HepG2 (cell line): ENCODE data around the gene ABHD15. TPM values are rescaled to one million over a fixed set of nuclear protein-coding genes. Genes with fewer than 3 reads are reported as not detected.
A peak's percentile ranks its signal among the peaks of the same experiment; 100 is the strongest.

Experiments used
- CTCF ChIP-seq: sonication (generic); formaldehyde crosslinking; IDR thresholded peaks from 2 replicates; pipeline ENCODE4 v1.5.0; 2020; ENCODE audit warnings: mild to moderate bottlenecking, missing genetic modification reagents, moderate library complexity
- EED ChIP-seq: sonication (generic); formaldehyde crosslinking; IDR thresholded peaks from 2 replicates; pipeline ENCODE4 v1.5.0; 2020; ENCODE audit warnings: mild to moderate bottlenecking, missing genetic modification reagents
- MXI1 ChIP-seq: IDR thresholded peaks from 3 replicates; pipeline ENCODE4 v1.6.1; 2012; ENCODE audit warnings: low read depth, low read length, inconsistent platforms, borderline replicate concordance
- ZNF205 ChIP-seq: IDR thresholded peaks from 2 replicates; pipeline ENCODE4 v1.6.1; 2018; ENCODE audit warnings: missing biosample characterization, missing genetic modification reagents
- ZNF557 ChIP-seq: sonication (generic); formaldehyde crosslinking; IDR thresholded peaks from 2 replicates; pipeline ENCODE4 v1.4.0; 2020; ENCODE audit warnings: missing genetic modification reagents
- ZNF761 ChIP-seq: sonication (generic); formaldehyde crosslinking; conservative IDR thresholded peaks from 2 replicates; pipeline ENCODE4 v1.4.0; 2020; ENCODE audit warnings: mild to moderate bottlenecking, missing genetic modification reagents
- polyA plus RNA-seq, 8 experiments: library from polyadenylated mRNA; depleted of rRNA in 3 of 8; stranded (reverse) in 7 of 8; unstranded in 1 of 8; fragments of >200 nt; fragmentation: Illumina TruSeq in 4 of 8; extraction: Trizol in 4 of 8; gene quantifications; 2 replicates each; pipeline versions ENCODE4 v1.2.1 to v1.2.3, GENCODE V29; 2011 to 2016; ENCODE audit warnings: low read depth in 4 of 8, missing spikeins in 1 of 8, mixed read lengths in 1 of 8; ENCODE audit not compliant: insufficient read depth in 1 of 8
- total RNA-seq, 5 experiments: library from RNA; depleted of rRNA; stranded (reverse); fragments of >200 nt; fragmentation: Illumina TruSeq; extraction: Trizol; gene quantifications; 2 replicates each; pipeline ENCODE4 v1.2.3, GENCODE V29; 2016; ENCODE audit warnings: low read depth in 1 of 5
- TF ChIP-seq, protein P1 (sequence below): sonication (generic); formaldehyde crosslinking; IDR thresholded peaks from 2 replicates; pipeline ENCODE4 v1.4.0; 2020; ENCODE audit warnings: missing genetic modification reagents, mild to moderate bottlenecking, borderline replicate concordance
- TF ChIP-seq, protein P2 (sequence below): sonication (generic); formaldehyde crosslinking; IDR thresholded peaks from 2 replicates; pipeline ENCODE4; 2020; ENCODE audit warnings: missing genetic modification reagents, mild to moderate bottlenecking, borderline replicate concordance

ABHD15 gene
- total and polyA plus RNA-seq, 2 of the 13 experiments (the other 11 are each of a cell fraction or from before 2014, with no cell fraction given) = 2.4 to 7.7 TPM

DNA sequence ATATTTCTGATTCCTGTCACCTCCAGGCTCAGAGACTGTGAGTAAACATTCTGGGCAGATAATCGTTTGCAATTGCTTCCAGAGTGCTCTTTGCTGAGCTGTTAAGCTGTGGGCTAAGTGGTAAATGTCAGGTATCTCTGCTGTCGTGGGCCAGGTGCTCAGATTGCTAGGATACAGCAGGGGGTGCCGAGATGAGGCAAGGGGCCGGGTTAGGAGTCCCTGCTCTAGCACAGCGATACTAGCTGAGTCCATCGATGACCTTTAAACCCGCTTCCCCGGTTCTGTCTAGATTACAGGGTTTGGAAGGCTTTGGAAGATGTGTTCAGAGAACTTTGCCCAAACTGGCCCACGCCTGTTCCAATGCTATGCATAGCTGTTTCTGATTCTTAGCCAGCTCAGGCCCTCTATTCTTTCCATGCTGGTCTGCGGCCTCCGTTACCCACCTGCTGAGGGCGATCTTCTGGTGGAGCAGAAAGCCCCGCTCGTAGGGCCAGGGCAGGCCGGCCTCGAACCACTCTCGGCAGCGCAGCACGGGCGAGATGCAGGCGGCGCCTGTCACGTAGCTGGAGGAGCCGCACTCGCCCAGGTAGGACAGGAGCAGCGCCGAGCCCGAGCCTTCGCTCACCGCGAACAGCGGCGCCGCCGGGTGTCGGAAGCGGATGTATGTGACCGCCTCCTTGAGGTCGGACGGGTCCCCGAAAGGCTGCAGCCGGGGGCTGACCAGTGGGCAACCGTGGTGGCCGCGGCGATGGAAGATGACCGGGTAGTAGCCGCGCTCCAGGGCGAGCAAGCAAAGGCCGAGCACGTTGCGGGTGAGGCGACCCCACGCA is 979 bp downstream of the ABHD15 start (continued):
- TF ChIP-seq, protein P1, sequence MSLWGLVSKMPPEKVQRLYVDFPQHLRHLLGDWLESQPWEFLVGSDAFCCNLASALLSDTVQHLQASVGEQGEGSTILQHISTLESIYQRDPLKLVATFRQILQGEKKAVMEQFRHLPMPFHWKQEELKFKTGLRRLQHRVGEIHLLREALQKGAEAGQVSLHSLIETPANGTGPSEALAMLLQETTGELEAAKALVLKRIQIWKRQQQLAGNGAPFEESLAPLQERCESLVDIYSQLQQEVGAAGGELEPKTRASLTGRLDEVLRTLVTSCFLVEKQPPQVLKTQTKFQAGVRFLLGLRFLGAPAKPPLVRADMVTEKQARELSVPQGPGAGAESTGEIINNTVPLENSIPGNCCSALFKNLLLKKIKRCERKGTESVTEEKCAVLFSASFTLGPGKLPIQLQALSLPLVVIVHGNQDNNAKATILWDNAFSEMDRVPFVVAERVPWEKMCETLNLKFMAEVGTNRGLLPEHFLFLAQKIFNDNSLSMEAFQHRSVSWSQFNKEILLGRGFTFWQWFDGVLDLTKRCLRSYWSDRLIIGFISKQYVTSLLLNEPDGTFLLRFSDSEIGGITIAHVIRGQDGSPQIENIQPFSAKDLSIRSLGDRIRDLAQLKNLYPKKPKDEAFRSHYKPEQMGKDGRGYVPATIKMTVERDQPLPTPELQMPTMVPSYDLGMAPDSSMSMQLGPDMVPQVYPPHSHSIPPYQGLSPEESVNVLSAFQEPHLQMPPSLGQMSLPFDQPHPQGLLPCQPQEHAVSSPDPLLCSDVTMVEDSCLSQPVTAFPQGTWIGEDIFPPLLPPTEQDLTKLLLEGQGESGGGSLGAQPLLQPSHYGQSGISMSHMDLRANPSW (CRISPR knock-in tag) = no peak
- TF ChIP-seq, protein P2, sequence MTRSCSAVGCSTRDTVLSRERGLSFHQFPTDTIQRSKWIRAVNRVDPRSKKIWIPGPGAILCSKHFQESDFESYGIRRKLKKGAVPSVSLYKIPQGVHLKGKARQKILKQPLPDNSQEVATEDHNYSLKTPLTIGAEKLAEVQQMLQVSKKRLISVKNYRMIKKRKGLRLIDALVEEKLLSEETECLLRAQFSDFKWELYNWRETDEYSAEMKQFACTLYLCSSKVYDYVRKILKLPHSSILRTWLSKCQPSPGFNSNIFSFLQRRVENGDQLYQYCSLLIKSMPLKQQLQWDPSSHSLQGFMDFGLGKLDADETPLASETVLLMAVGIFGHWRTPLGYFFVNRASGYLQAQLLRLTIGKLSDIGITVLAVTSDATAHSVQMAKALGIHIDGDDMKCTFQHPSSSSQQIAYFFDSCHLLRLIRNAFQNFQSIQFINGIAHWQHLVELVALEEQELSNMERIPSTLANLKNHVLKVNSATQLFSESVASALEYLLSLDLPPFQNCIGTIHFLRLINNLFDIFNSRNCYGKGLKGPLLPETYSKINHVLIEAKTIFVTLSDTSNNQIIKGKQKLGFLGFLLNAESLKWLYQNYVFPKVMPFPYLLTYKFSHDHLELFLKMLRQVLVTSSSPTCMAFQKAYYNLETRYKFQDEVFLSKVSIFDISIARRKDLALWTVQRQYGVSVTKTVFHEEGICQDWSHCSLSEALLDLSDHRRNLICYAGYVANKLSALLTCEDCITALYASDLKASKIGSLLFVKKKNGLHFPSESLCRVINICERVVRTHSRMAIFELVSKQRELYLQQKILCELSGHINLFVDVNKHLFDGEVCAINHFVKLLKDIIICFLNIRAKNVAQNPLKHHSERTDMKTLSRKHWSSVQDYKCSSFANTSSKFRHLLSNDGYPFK = peak; percentile 60; the same call in 1 of the 2 replicates
- TF ChIP-seq MXI1 (no peak), CTCF (peak; percentile 58), ZNF205 (no peak), EED (CRISPR knock-in tag) (peak; percentile 77; the same call in 1 of the 2 replicates), ZNF557 (no peak), ZNF761 (0 out of 2 replicates have a peak, but pooled peaks have one; percentile 48)
